ENCODE results near the gene STPG1.
A peak's percentile ranks its signal among the peaks of the same experiment; 100 is the strongest.

STPG1 gene

DNA sequence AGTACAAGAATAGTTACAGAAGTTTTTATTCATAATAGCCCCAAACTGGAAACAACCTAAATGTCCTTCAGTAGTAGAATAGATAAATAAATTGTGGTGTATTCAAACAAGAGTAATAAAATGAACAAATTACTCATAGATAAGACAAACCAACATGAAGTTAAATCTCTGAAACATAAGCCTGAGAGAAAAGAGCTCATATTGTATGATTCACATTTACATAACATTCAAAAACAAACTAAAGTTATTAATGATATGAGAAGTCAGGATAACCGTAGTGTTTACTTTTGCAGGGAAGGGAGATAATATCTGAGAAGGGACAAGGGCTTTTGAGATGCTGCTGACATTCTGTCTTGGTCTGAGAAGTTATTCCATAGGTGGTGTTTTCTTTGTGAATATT lies 13.5 kb downstream of the STPG1 start:
- TF ChIP-seq, protein P1, sequence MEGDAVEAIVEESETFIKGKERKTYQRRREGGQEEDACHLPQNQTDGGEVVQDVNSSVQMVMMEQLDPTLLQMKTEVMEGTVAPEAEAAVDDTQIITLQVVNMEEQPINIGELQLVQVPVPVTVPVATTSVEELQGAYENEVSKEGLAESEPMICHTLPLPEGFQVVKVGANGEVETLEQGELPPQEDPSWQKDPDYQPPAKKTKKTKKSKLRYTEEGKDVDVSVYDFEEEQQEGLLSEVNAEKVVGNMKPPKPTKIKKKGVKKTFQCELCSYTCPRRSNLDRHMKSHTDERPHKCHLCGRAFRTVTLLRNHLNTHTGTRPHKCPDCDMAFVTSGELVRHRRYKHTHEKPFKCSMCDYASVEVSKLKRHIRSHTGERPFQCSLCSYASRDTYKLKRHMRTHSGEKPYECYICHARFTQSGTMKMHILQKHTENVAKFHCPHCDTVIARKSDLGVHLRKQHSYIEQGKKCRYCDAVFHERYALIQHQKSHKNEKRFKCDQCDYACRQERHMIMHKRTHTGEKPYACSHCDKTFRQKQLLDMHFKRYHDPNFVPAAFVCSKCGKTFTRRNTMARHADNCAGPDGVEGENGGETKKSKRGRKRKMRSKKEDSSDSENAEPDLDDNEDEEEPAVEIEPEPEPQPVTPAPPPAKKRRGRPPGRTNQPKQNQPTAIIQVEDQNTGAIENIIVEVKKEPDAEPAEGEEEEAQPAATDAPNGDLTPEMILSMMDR (IDR thresholded peaks at IDR 0.05; ENCODE audit: low read depth, low read length, missing control alignments): no peak
- no peak overlapping the region for H3K4me3 ChIP-seq (replicated peaks; ENCODE audit: low read depth, low read length)
- DNase-seq (ENCODE audit: extremely low read depth, low read depth): no peak

DNA sequence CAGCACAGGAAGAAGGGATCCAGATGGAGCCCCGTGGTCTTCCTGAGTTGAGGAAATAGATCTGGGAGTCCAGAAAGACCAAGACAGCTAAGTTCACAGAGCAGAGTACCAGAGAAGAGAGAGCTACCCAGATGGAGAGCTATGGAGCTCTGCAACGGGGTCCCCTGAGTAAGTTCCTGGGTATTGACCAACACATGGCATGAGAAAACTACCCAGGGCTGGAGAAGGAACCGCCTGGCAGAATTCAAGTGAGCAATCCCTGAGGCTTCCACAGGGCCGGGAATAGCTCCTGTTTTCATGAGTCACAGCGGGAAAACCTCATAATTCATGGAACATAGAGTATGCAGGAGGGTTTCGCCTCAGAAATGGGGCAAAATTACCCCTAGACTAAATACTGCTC lies 19.7 kb downstream of the STPG1 start:
- DNase-seq (ENCODE audit: extremely low read depth, low read depth): no peak
- TF ChIP-seq, protein P1 (IDR thresholded peaks at IDR 0.05; ENCODE audit: low read depth, low read length, missing control alignments): no peak
- H3K4me3 ChIP-seq (replicated peaks; ENCODE audit: low read depth, low read length): no peak overlapping the region

DNA sequence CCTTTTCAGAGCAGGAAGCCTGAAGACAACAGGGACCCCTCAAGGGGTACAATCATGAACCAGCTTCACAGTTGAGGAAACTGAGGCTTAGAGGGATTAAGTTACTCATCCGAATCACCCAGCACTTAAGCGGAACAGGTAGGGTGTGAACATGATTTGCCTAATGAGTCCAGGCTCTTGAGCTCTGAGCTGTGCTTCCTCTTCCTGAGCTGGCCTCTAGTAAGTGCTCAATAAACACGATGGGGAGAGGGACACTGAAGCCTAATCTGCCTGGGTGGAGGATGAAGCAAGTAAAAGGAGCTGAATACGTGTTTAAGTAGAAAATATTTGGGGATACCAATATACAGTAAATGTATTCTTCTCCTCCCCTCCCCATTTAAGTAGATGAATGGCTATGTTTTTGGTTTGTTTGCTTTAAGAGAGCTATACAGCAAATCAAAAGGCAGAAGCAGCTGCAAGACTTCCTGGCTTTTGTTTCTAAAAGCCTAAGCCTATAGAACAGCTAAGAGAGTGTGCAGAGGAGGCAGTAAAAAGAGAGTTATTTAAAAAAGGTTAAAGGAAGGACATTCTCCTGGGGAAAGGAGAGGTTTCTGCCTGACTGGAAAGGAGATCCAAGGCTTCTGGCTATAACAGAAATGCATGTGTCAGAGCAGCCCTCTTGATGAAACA lies 20.5 kb downstream of the STPG1 start:
- no peak overlapping the region for H3K4me3 ChIP-seq (replicated peaks; ENCODE audit: low read depth, low read length)
- TF ChIP-seq, protein P1 (IDR thresholded peaks at IDR 0.05; ENCODE audit: low read depth, low read length, missing control alignments): no peak
- DNase-seq (ENCODE audit: extremely low read depth, low read depth): no peak

DNA sequence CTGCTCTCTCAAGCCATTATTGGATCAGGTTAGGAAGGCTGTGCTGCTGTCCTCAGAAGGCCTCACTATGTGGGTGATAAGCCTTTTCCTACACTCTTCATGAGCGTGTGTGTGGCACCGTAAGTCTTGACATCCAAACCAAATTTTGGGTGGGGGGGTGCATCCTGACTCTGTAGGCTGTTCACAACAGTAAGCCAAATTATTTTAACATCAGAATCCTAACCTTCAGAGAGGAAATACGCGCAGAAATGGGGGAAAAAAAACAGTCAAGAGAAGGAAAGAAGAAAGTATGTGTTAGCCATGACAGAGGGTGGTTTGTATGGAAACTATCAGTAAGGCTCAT lies 21.0 kb downstream of the STPG1 start:
- no peak for DNase-seq (ENCODE audit: extremely low read depth, low read depth)
- TF ChIP-seq, protein P1 (IDR thresholded peaks at IDR 0.05; ENCODE audit: low read depth, low read length, missing control alignments): no peak
- H3K4me3 ChIP-seq (replicated peaks; ENCODE audit: low read depth, low read length): no peak overlapping the region

DNA sequence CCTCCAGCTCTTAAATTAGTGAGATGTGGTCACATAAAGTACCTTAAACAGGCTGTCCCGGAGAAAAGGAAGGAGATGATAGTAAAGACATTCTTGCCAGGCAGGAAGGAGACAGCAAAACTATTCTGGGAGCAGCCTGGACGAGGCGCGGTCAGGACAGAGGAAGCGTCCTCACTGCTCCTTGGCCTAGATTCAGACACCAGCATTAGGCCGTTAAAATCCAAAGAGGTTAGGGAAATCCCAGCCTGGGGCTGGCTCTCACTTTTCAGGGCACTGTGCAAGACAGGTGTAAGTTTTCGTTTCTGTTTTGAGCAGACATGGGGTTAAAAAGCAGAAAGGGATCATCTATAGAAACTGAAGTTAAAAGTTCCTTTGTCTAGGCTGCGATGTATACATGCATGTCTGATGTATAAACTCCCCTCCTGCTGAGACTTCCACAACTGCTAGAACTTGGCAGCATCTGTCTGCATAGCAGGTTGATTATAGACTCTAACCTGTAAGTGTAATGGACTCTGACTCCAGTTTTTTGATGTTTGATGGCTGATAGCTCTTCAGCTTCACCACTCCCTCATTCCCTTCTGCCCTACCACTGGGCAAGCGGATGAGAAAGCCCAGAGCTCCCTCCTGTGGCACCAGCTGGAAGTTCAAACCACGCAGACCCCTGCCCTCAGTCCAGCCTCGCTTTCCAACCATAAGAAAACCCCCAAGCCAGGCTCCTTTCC lies 21.5 kb downstream of the STPG1 start:
- no peak overlapping the region for H3K4me3 ChIP-seq (replicated peaks; ENCODE audit: low read depth, low read length)
- DNase-seq (ENCODE audit: extremely low read depth, low read depth): no peak
- TF ChIP-seq, protein P1 (IDR thresholded peaks at IDR 0.05; ENCODE audit: low read depth, low read length, missing control alignments): peak; percentile 83

DNA sequence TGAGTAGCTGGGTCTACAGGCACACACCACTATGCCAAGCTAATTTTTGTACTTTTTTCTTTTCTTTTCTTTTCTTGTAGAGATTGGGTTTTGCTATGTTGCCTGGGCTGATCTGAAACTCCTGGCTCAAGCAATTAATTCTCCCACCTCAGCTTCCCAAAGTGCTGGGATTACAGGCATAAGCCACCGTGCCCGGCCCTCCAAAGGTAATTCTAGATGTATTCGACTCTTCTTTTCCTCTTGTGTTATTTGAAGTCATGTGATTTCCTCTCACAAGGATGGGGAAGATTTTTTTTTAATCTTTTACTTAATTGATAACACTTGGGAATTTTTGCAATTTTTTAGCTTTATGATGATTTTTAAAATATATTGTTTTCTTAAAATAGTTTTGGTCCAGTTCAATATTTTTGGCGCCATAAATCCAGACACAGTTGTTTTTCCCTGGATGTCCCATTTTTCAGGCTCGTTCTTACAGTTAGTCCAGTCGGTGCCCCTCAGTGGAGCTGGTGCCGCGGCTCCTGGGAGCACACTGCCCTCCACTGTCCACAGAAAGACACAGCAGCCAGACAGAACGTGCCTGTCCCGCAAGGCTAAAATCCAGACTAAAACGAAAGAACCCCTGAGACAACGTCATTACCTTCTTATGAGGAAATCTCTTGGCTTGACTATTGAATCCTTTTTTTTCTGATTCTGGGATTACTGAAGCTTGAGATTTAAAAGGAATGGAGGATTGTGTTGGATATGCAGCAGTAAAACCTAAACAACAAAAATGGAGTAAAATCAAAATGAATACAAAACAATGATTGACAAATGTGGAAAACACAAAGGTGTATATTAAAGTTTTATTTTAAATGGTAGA lies 22.4 kb downstream of the STPG1 start:
- DNase-seq (ENCODE audit: extremely low read depth, low read depth): peak; percentile 56
- TF ChIP-seq, protein P1 (IDR thresholded peaks at IDR 0.05; ENCODE audit: low read depth, low read length, missing control alignments): peak; percentile 97
- no peak overlapping the region for H3K4me3 ChIP-seq (replicated peaks; ENCODE audit: low read depth, low read length)
